ENCODE data around the gene CHD1L.

DNA sequence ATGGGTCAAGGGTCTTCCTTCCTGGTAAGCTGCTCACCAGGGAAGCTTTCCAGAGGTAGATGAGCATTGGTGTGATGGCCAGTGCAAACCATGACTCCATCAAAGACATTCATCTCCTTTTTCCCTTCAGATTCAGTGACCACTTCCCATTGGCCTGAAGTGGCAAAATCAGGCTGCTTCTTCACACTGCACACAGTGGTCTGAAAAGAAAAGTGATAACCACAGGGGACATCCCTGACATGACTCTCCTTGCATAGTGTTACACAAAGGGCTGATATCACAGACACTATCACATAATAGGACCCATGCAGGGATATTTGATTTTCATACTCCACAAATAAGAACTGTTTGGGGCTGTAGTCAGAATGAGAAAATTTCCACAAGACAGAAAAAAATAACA, 29.2 kb upstream of the CHD1L start:
- TF ChIP-seq, protein P1, sequence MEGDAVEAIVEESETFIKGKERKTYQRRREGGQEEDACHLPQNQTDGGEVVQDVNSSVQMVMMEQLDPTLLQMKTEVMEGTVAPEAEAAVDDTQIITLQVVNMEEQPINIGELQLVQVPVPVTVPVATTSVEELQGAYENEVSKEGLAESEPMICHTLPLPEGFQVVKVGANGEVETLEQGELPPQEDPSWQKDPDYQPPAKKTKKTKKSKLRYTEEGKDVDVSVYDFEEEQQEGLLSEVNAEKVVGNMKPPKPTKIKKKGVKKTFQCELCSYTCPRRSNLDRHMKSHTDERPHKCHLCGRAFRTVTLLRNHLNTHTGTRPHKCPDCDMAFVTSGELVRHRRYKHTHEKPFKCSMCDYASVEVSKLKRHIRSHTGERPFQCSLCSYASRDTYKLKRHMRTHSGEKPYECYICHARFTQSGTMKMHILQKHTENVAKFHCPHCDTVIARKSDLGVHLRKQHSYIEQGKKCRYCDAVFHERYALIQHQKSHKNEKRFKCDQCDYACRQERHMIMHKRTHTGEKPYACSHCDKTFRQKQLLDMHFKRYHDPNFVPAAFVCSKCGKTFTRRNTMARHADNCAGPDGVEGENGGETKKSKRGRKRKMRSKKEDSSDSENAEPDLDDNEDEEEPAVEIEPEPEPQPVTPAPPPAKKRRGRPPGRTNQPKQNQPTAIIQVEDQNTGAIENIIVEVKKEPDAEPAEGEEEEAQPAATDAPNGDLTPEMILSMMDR (conservative IDR thresholded peaks at IDR 0.05; ENCODE audit: low read depth, low read length): no peak
- TF ChIP-seq EZH2phosphoT487 (IDR thresholded peaks at IDR 0.05; ENCODE audit: borderline replicate concordance, low read length) (no peak), EZH2 (IDR thresholded peaks at IDR 0.05; ENCODE audit: low read length, unreplicated experiment) (no peak)

Data from PC-3 (cell line).